PC-3 (cell line): ENCODE data around the gene CCBE1. TPM values are rescaled to one million over a fixed set of nuclear protein-coding genes. Genes with fewer than 3 reads are reported as not detected.

ENCODE experiments used
- ATAC-seq: fragments of 200-7000 bp; cut with Tn5 transposase; 2 replicates; pipeline ENCODE4 v1.9.1; 2020; ENCODE audit warnings: mild to moderate bottlenecking, moderate library complexity
- BruUV-seq: library from RNA; stranded (reverse); fragments of 400-500 nt; replicated peaks from 2 replicates; lab custom pipeline; 2021; lab: Mats Ljungman, UMichigan
- CTCF ChIA-PET: fragments of 300-600 bp; sonication (Branson Sonifier 250); formaldehyde crosslinking; loops from one replicate; lab custom pipeline; 2022; ENCODE audit warnings: antibody characterized with exemption; lab: Charles Lee
- POLR2A ChIA-PET: fragments of 300-600 bp; sonication (Branson Sonifier 250); formaldehyde crosslinking; loops from one replicate; lab custom pipeline; 2022; ENCODE audit warnings: antibody characterized with exemption; ENCODE audit not compliant: unreplicated experiment; lab: Charles Lee
- DNase-seq: peaks from one replicate; pipeline ENCODE4 v3.0.0-alpha.2; 2015
- H2AFZ ChIP-seq: fragments of 300-600 bp; sonication (generic); 2 replicates; pipeline ENCODE4 v1.6.0; 2016; ENCODE audit warnings: antibody characterized with exemption, low read length
- H3F3A ChIP-seq: fragments of 300-600 bp; sonication (generic); one replicate; pipeline ENCODE4 v1.6.0; 2017; ENCODE audit warnings: antibody characterized with exemption, low read length, control low read depth, mild to moderate bottlenecking; ENCODE audit not compliant: unreplicated experiment
- H3K27ac ChIP-seq: fragments of 300-600 bp; sonication (generic); 2 replicates; pipeline ENCODE4 v1.5.1; 2016; ENCODE audit warnings: mild to moderate bottlenecking, low read length
- H3K27me3 ChIP-seq: fragments of 300-600 bp; sonication (generic); 2 replicates; pipeline ENCODE4 v1.6.1; 2016; ENCODE audit warnings: low read length, mixed read lengths
- H3K36me3 ChIP-seq: fragments of 300-600 bp; sonication (generic); 2 replicates; pipeline ENCODE4 v1.6.1; 2016; ENCODE audit warnings: low read depth, mixed run types, low read length, mixed read lengths
- H3K4me1 ChIP-seq: fragments of 300-600 bp; sonication (generic); 2 replicates; pipeline ENCODE4 v1.5.1; 2016; ENCODE audit warnings: low read length; ENCODE audit not compliant: insufficient read depth
- H3K4me2 ChIP-seq: fragments of 300-600 bp; sonication (generic); 2 replicates; pipeline ENCODE4 v1.6.0; 2016; ENCODE audit warnings: low read length
- H3K4me3 ChIP-seq: fragments of 300-600 bp; sonication (generic); 2 replicates; pipeline ENCODE4 v1.5.1; 2016; ENCODE audit warnings: mild to moderate bottlenecking, low read length, mixed read lengths
- H3K79me2 ChIP-seq: fragments of 300-600 bp; sonication (generic); 2 replicates; pipeline ENCODE4 v1.6.1; 2017; ENCODE audit warnings: low read length, mixed read lengths
- H3K9ac ChIP-seq: fragments of 300-600 bp; sonication (generic); 2 replicates; pipeline ENCODE4 v1.6.0; 2016; ENCODE audit warnings: mild to moderate bottlenecking, low read length
- H3K9me2 ChIP-seq: fragments of 300-600 bp; sonication (generic); replicated peaks from 2 replicates; pipeline ENCODE4 v1.6.1; 2016; ENCODE audit warnings: mixed run types, low read length, mixed read lengths
- H3K9me3 ChIP-seq: fragments of 300-600 bp; sonication (generic); 2 replicates; pipeline ENCODE4 v1.6.1; 2016; ENCODE audit warnings: low read length, mixed read lengths
- H4K20me1 ChIP-seq: fragments of 300-600 bp; sonication (generic); 2 replicates; pipeline ENCODE4 v1.6.1; 2016; ENCODE audit warnings: low read length, mixed read lengths
- EZH2 ChIP-seq: fragments of 300-600 bp; sonication (generic); IDR thresholded peaks from one replicate; pipeline ENCODE4 v1.6.1; 2017; ENCODE audit warnings: antibody characterized with exemption, mild to moderate bottlenecking, low read length; ENCODE audit not compliant: unreplicated experiment
- EZH2phosphoT487 ChIP-seq: fragments of 300-600 bp; sonication (generic); IDR thresholded peaks from 2 replicates; pipeline ENCODE4 v1.6.1; 2018; ENCODE audit warnings: mild to moderate bottlenecking, antibody characterized with exemption, low read length, borderline replicate concordance
- intact Hi-C: fragments of 100-400 bp; cut with micrococcal nuclease; formaldehyde crosslinking; loops from 2 replicates; pipeline ENCODE4 v1.9.0; 2023
- total RNA-seq: library from RNA; depleted of rRNA; stranded (reverse); fragments of >200 nt; gene quantifications from 2 replicates; pipeline ENCODE4 v1.2.3, GENCODE V29; 2014
- TF ChIP-seq, protein P1 (sequence below): fragments of 300-600 bp; sonication (generic); conservative IDR thresholded peaks from 2 replicates; pipeline ENCODE4 v1.5.1; 2017; ENCODE audit warnings: antibody characterized with exemption, low read depth, mild to moderate bottlenecking, low read length

CCBE1 gene
- total RNA-seq, 1 experiment from 2014 or later = 13.9 TPM

DNA sequence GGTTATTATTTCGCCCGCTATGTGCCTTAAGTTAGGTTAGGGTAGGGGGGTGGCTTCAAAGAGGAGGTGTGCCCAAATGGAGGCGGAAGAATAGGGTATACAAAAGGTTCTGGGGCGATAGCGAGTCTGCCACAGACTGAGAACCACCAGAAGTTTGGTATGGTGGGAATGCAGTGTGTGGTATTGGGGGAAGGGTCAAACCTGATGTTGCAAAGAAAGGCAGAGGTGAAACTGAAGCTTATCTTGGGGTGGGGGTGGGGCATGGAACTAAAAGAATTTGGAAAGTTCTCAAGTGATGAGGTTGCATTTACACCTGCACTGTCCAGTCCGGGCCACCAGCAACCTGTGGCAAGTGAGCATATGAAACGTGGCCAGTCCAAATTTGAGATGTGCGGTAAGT, 11.8 kb upstream of the CCBE1 start:
- H4K20me1 ChIP-seq = no peaks in the 10 kb centered on the region
- no peaks in the 10 kb centered on the region for H3F3A ChIP-seq
- peaks cover 13% of the 10 kb centered on the region; the same call in 1 of the 2 replicates for H3K4me1 ChIP-seq
- no peaks in the 10 kb centered on the region for H3K9me2 ChIP-seq
- TF ChIP-seq, protein P1, sequence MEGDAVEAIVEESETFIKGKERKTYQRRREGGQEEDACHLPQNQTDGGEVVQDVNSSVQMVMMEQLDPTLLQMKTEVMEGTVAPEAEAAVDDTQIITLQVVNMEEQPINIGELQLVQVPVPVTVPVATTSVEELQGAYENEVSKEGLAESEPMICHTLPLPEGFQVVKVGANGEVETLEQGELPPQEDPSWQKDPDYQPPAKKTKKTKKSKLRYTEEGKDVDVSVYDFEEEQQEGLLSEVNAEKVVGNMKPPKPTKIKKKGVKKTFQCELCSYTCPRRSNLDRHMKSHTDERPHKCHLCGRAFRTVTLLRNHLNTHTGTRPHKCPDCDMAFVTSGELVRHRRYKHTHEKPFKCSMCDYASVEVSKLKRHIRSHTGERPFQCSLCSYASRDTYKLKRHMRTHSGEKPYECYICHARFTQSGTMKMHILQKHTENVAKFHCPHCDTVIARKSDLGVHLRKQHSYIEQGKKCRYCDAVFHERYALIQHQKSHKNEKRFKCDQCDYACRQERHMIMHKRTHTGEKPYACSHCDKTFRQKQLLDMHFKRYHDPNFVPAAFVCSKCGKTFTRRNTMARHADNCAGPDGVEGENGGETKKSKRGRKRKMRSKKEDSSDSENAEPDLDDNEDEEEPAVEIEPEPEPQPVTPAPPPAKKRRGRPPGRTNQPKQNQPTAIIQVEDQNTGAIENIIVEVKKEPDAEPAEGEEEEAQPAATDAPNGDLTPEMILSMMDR = no peak
- TF ChIP-seq EZH2phosphoT487 (no peak), EZH2 (no peak)
- H2AFZ ChIP-seq = no peak overlapping the region
- DNase-seq (no peak), ATAC-seq (no peak)
- intact Hi-C loops = no loop called here
- no peaks in the 10 kb centered on the region for H3K27me3 ChIP-seq
- BruUV-seq = no TSS peak
- H3K79me2 ChIP-seq = no peaks in the 10 kb centered on the region
- no peaks in the 10 kb centered on the region for H3K36me3 ChIP-seq
- no peak overlapping the region for H3K4me2 ChIP-seq
- CTCF ChIA-PET = no interaction called here
- H3K4me3 ChIP-seq = no peak overlapping the region
- no peaks in the 10 kb centered on the region for H3K9me3 ChIP-seq
- H3K9ac ChIP-seq = no peak overlapping the region
- POLR2A ChIA-PET = no interaction called here
- no peak overlapping the region for H3K27ac ChIP-seq

- no peaks in the 10 kb centered on the region for H4K20me1 ChIP-seq
- H3K79me2 ChIP-seq = no peaks in the 10 kb centered on the region
- TF ChIP-seq EZH2phosphoT487 (no peak), EZH2 (no peak)
- TF ChIP-seq, protein P1 = no peak
- ATAC-seq (no peak), DNase-seq (no peak)
- no peaks in the 10 kb centered on the region for H3K9me3 ChIP-seq
- H3K27ac ChIP-seq = no peak overlapping the region
- H3K27me3 ChIP-seq = no peaks in the 10 kb centered on the region
- no peaks in the 10 kb centered on the region for H3K9me2 ChIP-seq
- no TSS peak for BruUV-seq
- POLR2A ChIA-PET = no interaction called here
- CTCF ChIA-PET = no interaction called here
- 0 out of 2 replicates have a peak, but pooled peaks cover 8% of the 10 kb centered on the region for H3K4me1 ChIP-seq
- no peaks in the 10 kb centered on the region for H3K36me3 ChIP-seq
- no peaks in the 10 kb centered on the region for H3F3A ChIP-seq
- no peak overlapping the region for H3K4me3 ChIP-seq
- no peak overlapping the region for H3K4me2 ChIP-seq
- no peak overlapping the region for H3K9ac ChIP-seq
- intact Hi-C loops = no loop called here
- H2AFZ ChIP-seq = no peak overlapping the region
These were observed 10.1 kb upstream of the CCBE1 start for GRCh38 chr18:59707306-59707705.

- no peaks in the 10 kb centered on the region for H3K9me3 ChIP-seq
- H3K4me2 ChIP-seq = no peak overlapping the region
- intact Hi-C loops = no loop called here
- H3K36me3 ChIP-seq = no peaks in the 10 kb centered on the region
- no peaks in the 10 kb centered on the region for H3K79me2 ChIP-seq
- no peak overlapping the region for H2AFZ ChIP-seq
- H3F3A ChIP-seq = no peaks in the 10 kb centered on the region
- ATAC-seq = no peak
- TF ChIP-seq, protein P1 = no peak
- TF ChIP-seq EZH2phosphoT487 (no peak), EZH2 (no peak)
- DNase-seq = no peak
- H3K9me2 ChIP-seq = no peaks in the 10 kb centered on the region
- POLR2A ChIA-PET = no interaction called here
- H3K4me3 ChIP-seq = no peak overlapping the region
- H3K9ac ChIP-seq = no peak overlapping the region
- H4K20me1 ChIP-seq = no peaks in the 10 kb centered on the region
- no peaks in the 10 kb centered on the region for H3K27me3 ChIP-seq
- H3K27ac ChIP-seq = no peak overlapping the region
- 0 out of 2 replicates have a peak, but pooled peaks cover 4% of the 10 kb centered on the region for H3K4me1 ChIP-seq
- BruUV-seq = no TSS peak
- CTCF ChIA-PET = no interaction called here
These were observed 9.3 kb upstream of the CCBE1 start for GRCh38 chr18:59706499-59706898.
